ENCODE results near the gene PLP2.
A peak's percentile ranks its signal among the peaks of the same experiment; 100 is the strongest.

Gene PLP2

GRCh38 chrX:49199906-49200771 is 28.4 kb downstream of the PLP2 start, which contains the start of gene SYP:
TSS of gene SYP (minus strand) at chrX:49200193. CDS start at chrX:49200186, 7 bp downstream.
- TF ChIP-seq POLR2AphosphoS5 (IDR thresholded peaks at IDR 0.05; ENCODE audit: low read depth, low read length) (peak; percentile 89), FOXP2 (optimal IDR thresholded peaks at IDR 0.05; ENCODE audit: borderline replicate concordance, extremely low read depth, extremely low read length, insufficient read depth) (no peak), SIN3A (IDR thresholded peaks at IDR 0.05; ENCODE audit: borderline replicate concordance, insufficient read depth, low read length) (peak; percentile 89; the same call in 1 of the 2 replicates), TAF1 (IDR thresholded peaks at IDR 0.05; ENCODE audit: borderline replicate concordance, insufficient read depth, low read length) (peak; percentile 61; the same call in 1 of the 2 replicates), REST (IDR thresholded peaks at IDR 0.05; ENCODE audit: insufficient read depth in 1 of 2, low read depth in 2 of 2, low read length in 2 of 2) (peak; percentile 96 to 98)

DNA sequence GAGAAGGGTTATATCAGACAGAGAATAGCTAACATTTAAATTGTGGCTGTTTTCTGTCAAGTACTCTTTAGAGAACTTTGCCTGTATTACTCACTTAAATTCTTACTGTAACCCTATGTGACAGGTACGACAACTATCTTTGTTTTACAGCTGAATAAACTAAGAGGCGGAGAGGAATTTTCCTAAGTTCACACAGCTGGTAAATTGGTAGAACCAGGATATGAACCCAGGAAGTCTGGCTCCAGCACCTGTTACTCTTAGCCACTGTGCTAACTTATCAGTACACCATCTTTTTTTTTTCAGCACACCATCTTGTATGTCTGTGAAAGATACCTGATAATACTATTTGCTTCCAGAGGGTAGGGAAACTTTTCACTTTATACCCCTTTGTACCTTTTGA is 30.3 kb downstream of the PLP2 start:
- TF ChIP-seq POLR2AphosphoS5 (IDR thresholded peaks at IDR 0.05; ENCODE audit: low read depth, low read length) = no peak
- TF ChIP-seq REST (IDR thresholded peaks at IDR 0.05; ENCODE audit: insufficient read depth in 1 of 2, low read depth in 2 of 2, low read length in 2 of 2) = no peak
- TF ChIP-seq SIN3A (IDR thresholded peaks at IDR 0.05; ENCODE audit: borderline replicate concordance, insufficient read depth, low read length) = no peak
- TF ChIP-seq FOXP2 (optimal IDR thresholded peaks at IDR 0.05; ENCODE audit: borderline replicate concordance, extremely low read depth, extremely low read length, insufficient read depth) = no peak

DNA sequence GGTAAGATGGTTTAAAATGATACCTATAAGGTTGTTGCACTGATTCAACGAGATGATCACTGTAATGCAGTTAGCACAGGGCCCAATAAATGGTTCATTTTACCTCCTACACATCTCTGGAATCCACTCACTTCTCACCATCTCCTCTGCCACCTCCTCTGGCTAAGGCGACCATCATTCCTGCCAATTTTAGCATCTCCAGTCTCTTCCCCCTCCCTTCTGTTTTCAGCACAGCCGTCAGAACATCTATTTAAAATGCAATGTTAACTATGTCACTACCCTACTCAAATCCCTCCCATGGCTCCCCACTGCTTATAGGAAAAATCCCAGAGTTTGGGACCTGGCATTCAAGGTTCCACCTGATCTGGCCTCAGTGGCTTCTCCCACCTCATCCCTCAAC is 31.8 kb downstream of the PLP2 start:
- TF ChIP-seq TAF1 (IDR thresholded peaks at IDR 0.05; ENCODE audit: borderline replicate concordance, insufficient read depth, low read length) = no peak
- no peak for TF ChIP-seq REST (IDR thresholded peaks at IDR 0.05; ENCODE audit: insufficient read depth in 1 of 2, low read depth in 2 of 2, low read length in 2 of 2)
- TF ChIP-seq FOXP2 (optimal IDR thresholded peaks at IDR 0.05; ENCODE audit: borderline replicate concordance, extremely low read depth, extremely low read length, insufficient read depth) = no peak
- no peak for TF ChIP-seq POLR2AphosphoS5 (IDR thresholded peaks at IDR 0.05; ENCODE audit: low read depth, low read length)
- no peak for TF ChIP-seq SIN3A (IDR thresholded peaks at IDR 0.05; ENCODE audit: borderline replicate concordance, insufficient read depth, low read length)

- TF ChIP-seq REST (IDR thresholded peaks at IDR 0.05; ENCODE audit: insufficient read depth in 1 of 2, low read depth in 2 of 2, low read length in 2 of 2) (no peak), TAF1 (IDR thresholded peaks at IDR 0.05; ENCODE audit: borderline replicate concordance, insufficient read depth, low read length) (no peak), POLR2AphosphoS5 (IDR thresholded peaks at IDR 0.05; ENCODE audit: low read depth, low read length) (no peak), FOXP2 (optimal IDR thresholded peaks at IDR 0.05; ENCODE audit: borderline replicate concordance, extremely low read depth, extremely low read length, insufficient read depth) (no peak), SIN3A (IDR thresholded peaks at IDR 0.05; ENCODE audit: borderline replicate concordance, insufficient read depth, low read length) (no peak)
Measured at GRCh38 chrX:49204017-49204416, 32.3 kb downstream of the PLP2 start.

Measured in PFSK-1 (cell line).